CD4-positive, alpha-beta T cell treated with Interleukin-21 for 1 hour (primary cell): Measurements from ENCODE around the gene CACNA2D3.

Source experiments
- DNase-seq: peaks from one replicate; pipeline ENCODE4 v3.0.0-alpha.2; 2020

The CACNA2D3 gene

DNA sequence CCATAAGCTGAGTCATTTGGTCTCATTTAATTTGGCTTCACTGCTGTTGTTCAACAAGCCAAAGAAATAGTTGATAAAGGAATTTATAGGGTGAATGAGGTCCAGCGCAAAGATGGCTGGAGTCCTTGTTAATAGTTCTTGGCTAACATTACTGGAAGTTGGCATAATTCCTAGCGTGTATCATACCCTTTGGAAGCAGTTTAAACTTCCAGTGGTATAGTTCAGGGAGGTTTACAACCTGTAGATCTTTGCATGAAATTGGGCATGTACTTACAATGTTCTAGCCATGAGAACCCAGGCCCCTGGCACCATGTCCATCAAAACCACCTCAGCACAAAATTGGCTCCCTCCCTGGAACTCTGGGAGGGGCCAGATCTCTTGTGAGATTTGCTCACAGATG, 424.7 kb downstream of the CACNA2D3 start:
- no peak for DNase-seq

- DNase-seq, result no peak
These were observed 425.5 kb downstream of the CACNA2D3 start for GRCh38 chr3:54547846-54548245.

GRCh38 chr3:54549607-54550220, 427.4 kb downstream of the CACNA2D3 start:
- DNase-seq, result no peak

DNA sequence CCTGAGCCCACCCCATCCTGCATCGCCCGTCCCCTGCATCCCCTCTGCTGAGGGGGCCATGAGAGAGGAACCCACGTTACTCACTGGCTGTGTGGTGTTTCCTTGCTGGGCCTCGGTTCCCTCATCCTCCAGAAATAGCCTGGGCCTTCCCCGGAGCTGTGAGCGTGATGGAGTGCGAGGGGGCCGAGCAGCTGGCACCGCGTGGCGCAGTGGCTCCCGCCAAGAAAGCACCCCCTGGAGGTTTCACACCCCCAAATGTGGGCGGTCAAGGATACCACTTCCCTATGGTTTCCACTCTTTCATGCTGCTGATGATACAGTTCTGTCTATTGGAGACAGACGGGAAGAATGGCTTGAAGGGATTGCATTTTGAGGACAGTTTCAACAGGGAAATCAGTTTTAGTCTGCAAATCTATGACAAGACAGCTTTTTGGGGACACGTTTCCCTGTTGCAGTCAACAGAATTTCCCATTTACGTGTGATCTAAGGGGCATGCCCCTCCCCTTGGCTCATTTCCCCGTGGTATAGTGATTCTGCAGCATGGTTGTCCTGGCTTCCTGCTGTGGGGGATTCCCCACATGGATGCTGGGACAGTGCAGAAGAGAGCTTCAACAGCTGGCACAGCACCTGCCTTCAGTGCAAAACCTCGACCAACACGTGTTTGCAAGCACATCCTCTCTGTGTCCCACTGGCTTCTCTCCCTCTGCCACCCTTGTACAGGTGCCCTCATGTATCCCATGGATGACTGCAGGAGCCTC, 428.0 kb downstream of the CACNA2D3 start:
- DNase-seq, result no peak

GRCh38 chr3:54556630-54557029, 434.3 kb downstream of the CACNA2D3 start:
- DNase-seq, result no peak

DNA sequence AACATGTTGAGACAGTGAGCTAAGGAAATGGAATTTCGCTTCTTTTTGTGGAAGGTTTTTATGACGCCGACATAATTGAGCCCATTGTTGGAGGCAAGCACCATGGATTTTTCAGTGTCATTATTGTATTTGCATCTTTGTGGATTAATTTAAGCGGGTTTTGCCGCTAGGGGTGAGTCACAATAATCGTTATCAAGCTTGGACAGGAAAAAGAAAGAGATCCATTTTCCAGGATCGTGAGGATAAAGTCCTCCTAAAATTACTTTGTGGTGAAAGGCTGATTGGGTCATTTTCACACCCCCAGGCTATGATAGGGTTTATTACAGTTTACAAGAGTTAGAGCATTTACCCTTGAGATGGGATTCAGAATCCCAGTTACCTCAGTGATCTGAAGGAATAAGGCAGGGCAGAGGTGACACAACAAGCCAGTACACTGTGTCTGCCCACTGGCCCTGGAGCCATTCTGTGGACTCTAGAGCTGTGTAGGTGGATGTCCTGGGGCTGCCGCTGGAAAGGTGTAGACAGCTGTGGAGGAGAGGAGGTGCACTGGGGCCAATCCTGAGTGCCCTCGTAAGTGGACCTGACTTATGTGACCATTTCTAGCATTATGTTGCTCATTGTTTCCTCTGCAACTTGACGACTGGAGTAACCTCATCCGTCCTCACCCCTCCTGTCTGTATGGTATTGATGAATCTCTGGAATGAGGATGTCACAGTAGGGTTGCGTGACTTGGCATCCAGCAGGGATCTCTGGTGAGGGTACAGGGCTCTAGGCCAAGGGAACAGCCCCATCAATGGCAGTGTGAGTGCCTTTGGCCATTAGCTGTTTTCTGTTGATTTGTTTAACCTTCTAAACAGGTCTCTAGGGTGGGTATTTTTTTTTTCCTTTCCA, 435.4 kb downstream of the CACNA2D3 start:
- DNase-seq, result no peak

- no peak for DNase-seq
These were observed 441.3 kb downstream of the CACNA2D3 start for GRCh38 chr3:54563501-54564200.

GRCh38 chr3:54564374-54564925, 442.1 kb downstream of the CACNA2D3 start:
- DNase-seq, result no peak

DNA sequence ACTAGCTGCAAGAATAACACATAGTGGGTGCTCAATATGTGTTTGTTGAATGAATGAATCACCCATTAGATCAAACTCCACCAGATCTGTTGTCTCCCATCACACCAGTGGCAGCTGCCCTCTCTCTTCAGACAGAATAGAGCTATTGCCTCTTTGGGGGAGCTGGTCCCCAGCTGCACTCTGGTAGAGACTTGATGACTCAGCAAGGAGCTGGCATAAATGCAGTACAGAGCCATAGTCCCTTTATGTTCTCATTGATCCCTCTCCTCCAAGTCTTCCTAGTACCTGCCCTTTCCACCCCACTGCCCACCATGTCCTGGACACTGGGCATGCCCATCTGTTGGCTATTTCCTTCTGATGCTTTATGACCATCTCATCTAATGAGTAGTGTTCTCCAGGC, 443.6 kb downstream of the CACNA2D3 start:
- no peak for DNase-seq

DNA sequence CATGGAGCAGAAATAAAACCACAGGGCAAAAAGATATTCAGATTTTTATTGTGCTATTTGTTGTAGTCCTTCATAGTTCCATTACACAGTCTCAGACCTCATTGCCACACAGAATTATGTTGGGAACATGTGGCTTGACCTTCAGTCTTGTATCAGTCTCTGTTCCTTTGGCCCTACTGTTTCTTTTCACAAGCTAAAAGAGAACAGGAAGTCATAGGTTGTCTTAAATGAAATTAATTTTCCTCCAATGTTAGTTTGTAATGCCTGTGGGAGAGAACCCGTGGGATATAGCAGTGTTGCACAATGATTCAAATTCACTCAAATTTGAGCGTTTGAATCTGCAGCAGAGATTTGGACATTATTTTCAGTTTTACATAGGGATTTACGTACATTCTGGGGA, 445.6 kb downstream of the CACNA2D3 start:
- DNase-seq, result no peak

GRCh38 chr3:54570008-54570407, 447.7 kb downstream of the CACNA2D3 start:
- no peak for DNase-seq

DNA sequence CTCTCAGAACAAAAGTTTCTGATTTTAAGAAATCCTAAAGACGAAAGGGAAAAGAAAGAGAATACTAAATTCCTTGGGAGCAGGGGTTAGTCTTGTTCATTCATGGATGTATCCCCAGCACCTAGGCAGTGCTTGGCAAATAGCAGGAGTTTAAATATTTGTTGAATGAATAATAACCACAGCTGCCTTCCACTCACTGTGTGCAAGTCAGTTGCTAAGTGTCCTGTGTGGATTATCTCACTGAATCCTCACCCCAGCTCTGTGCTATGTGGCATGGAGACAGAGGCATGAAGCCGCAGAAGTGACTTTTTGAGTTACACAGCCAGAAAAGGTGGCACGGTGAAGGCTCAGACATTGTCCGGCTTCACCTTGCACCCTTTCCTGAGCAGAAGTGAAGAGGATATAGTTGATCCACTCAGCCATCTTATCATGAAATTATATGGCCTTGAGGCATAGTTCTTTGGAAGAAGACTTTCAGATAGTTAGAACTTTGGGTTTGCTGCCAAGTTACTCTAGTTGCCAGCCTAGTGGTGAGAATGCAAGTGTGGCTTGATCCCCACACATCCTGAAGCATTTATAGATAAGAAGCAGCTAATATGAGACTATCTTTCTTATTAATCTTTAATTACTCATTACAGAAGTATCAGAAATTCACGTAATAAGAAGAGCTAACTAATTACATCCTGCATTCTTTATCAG, 450.0 kb downstream of the CACNA2D3 start:
- DNase-seq, result no peak

DNA sequence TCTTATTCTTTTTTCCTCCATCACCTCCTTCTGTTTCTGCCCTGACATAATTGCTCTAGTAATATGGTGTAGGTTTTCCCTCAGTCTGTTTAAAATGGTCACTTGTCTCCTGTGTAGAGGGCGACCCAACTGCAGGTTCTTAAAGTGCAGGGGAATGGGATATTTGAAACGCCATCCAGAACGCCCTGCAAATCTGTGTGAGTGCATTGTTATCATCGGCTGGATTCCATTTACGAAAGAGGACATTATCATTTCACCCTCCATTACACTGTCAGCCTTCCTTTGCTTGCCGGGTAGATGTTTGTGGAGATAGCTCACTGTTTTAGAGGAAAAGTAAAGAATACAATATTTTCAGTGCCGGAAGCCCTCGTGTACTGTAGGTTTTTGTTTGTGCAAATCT, 451.5 kb downstream of the CACNA2D3 start:
- no peak for DNase-seq

DNA sequence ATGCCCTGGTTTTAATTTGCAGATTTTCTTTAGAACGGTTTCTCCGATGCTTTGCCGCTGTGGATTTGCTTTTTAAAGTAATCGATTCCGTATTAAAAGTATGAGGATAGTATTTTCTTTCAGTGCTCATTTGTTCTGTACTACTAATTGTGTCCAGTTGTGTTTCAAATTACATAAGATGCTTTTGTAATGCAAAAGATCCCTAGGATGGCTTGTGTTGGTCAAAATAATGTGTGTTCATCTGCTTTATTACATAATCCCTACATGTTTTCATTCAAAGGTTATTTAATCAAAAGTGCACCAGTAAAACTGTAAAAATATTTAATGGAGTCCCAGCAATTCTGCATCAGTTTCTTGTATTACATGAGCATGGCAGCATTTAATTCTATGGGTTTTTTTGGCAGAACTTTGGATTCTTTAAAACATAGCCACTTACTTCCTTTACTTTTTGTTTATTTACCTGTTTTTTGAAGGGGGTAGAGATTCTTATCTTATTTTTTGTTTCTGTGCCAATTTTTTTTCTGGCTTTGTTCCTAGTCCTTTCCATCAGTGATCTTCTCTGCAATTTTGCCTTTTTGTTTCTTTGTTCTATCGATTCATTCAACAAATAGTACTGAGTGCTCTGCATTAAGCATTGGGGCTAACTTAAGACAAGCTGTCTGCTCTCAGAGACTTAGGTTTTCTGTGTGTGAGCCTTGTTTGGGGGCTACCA, 452.7 kb downstream of the CACNA2D3 start:
- DNase-seq, result no peak

DNA sequence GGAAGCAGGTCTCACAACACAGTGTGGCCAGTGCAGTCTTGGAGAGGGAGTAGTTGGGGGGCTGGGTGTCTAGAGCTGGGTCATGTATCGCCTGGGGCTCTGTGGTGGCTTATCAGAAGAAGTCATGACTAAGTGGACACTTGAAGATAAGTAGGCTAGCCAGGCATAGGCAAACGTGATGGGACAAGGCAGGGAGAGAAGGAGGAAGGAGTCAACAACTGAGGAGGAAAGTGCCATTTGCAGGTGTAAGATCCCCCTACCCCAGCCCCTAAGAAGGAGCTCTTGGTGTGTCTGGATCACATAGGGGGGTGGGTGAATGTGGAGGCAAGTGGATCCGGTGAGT, 453.2 kb downstream of the CACNA2D3 start:
- DNase-seq, result no peak

DNA sequence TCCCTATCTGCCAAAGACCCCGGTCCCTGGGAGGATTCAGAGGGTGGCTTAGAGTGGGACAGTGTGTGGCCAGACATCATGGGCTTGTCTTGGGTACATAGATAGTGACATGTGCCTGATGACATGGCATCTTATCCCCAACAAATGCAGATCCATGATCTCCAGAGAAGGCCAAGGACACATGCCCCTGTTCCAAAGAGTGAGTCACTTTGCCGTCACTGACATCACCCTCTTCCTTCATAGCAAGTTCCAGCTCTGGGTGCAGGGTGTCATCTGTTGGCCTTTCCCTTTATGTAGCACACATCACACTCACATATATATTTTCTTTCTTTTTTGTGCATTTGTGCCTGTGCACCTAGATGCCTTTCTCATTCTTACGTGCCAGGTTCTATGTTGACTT, 455.0 kb downstream of the CACNA2D3 start:
- no peak for DNase-seq

DNA sequence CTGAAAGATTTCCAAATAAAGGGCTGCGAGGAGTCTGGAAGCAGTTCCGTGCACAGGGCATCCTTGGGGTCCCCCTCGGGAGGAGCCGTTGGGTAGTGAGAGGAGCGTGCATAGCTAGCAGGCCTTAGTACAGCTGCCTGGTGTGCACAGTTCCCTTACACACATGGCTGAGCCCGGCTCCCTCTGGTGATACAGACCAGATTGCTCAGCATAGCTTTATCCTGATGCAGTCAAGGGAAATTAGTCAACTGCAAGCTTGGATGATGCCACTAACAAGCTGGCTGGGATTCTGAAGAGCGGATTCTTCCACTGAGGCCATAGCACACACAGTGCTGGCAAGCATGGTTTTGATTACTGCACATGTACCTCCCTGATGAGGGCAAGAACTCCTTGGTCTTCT, 456.1 kb downstream of the CACNA2D3 start:
- no peak for DNase-seq

DNA sequence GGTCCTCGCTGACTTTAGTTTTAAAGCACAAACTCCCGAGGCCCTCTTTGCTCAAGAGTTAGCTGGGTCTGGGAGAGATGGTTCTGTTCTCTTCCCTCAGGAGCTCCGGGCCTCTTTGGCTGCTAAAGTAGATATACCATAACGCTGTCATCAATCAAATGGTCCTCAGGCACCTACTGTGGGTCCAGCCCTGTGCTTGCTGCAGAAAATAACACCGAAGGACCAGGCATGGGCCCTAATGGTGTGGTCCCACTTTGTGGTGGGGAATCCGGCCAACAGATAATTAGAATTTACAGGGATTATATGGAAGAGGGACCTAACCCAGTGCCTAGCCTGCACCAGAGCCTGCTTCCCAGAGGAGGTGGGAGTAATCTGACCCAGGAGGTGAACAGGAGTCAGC, 458.1 kb downstream of the CACNA2D3 start:
- no peak for DNase-seq

GRCh38 chr3:54582424-54582823, 460.1 kb downstream of the CACNA2D3 start:
- no peak for DNase-seq

GRCh38 chr3:54591157-54591556, 468.8 kb downstream of the CACNA2D3 start:
- no peak for DNase-seq

GRCh38 chr3:54593653-54594052, 471.3 kb downstream of the CACNA2D3 start:
- DNase-seq, result no peak

- no peak for DNase-seq
These were observed 473.7 kb downstream of the CACNA2D3 start for GRCh38 chr3:54596087-54596486.
